GM21723 (cell line): Measurements from ENCODE around the gene BBOX1.
"Not testable (repeated sequence)": the region's sequence is repeated elsewhere in the genome, so short reads cannot be mapped to it uniquely, and the experiment has no call there.

Experiments
- ATAC-seq: cut with Tn5 transposase; IDR thresholded peaks from one replicate; pipeline ENCODE4 v1.9.1; 2021; ENCODE audit warnings: mild to moderate bottlenecking, moderate library complexity; ENCODE audit not compliant: unreplicated experiment

BBOX1 gene

GRCh38 chr11:27040302-27041115 lies at the start of gene BBOX1:
Gene BBOX1, plus strand, starts transcription at chr11:27040815. Its CDS starts 14,616 bp downstream, at chr11:27055431.
- ATAC-seq = no peak

GRCh38 chr11:26992031-26992541 lies 48.5 kb upstream of the BBOX1 start:
- ATAC-seq = no peak

- ATAC-seq = no peak
These were observed 46.6 kb upstream of the BBOX1 start, which contains the start of gene FIBIN for GRCh38 chr11:26993965-26994457. Gene FIBIN, plus strand, starts transcription at chr11:26994112. Its CDS starts 415 bp downstream, at chr11:26994527.

- ATAC-seq = no peak
These were observed 46.0 kb upstream of the BBOX1 start for GRCh38 chr11:26994631-26995095.

- no peak for ATAC-seq
These were observed 44.7 kb upstream of the BBOX1 start for GRCh38 chr11:26995701-26996460.

GRCh38 chr11:26997378-26997777 lies 43.2 kb upstream of the BBOX1 start:
- ATAC-seq = no peak

GRCh38 chr11:27001136-27001730 lies 39.4 kb upstream of the BBOX1 start:
- ATAC-seq = not testable (repeated sequence)

- no peak for ATAC-seq
These were observed 38.2 kb upstream of the BBOX1 start for GRCh38 chr11:27002431-27002830.

GRCh38 chr11:27002838-27003237 lies 37.8 kb upstream of the BBOX1 start:
- ATAC-seq = no peak

GRCh38 chr11:27004103-27004502 lies 36.5 kb upstream of the BBOX1 start:
- ATAC-seq = no peak

- ATAC-seq = no peak
These were observed 31.6 kb upstream of the BBOX1 start for GRCh38 chr11:27008811-27009535.

- no peak for ATAC-seq
These were observed 28.9 kb upstream of the BBOX1 start for GRCh38 chr11:27011560-27012233.

- no peak for ATAC-seq
These were observed 28.2 kb upstream of the BBOX1 start for GRCh38 chr11:27012234-27012921.

- ATAC-seq = no peak
These were observed 26.7 kb upstream of the BBOX1 start for GRCh38 chr11:27013781-27014361.

GRCh38 chr11:27018902-27019529 lies 21.6 kb upstream of the BBOX1 start:
- ATAC-seq = no peak

- no peak for ATAC-seq
These were observed 19.9 kb upstream of the BBOX1 start for GRCh38 chr11:27020751-27021150.

- no peak for ATAC-seq
These were observed 17.9 kb upstream of the BBOX1 start for GRCh38 chr11:27022659-27023251.

GRCh38 chr11:27024865-27025264 lies 15.8 kb upstream of the BBOX1 start:
- no peak for ATAC-seq
